ENCODE results near the gene KCNA2. TPM values are rescaled to one million over a fixed set of nuclear protein-coding genes. Genes with fewer than 3 reads are reported as not detected.
A peak's percentile ranks its signal among the peaks of the same experiment; 100 is the strongest.

KCNA2 gene
- under 1 TPM; 0.25 to 0.37 TPM for total RNA-seq

DNA sequence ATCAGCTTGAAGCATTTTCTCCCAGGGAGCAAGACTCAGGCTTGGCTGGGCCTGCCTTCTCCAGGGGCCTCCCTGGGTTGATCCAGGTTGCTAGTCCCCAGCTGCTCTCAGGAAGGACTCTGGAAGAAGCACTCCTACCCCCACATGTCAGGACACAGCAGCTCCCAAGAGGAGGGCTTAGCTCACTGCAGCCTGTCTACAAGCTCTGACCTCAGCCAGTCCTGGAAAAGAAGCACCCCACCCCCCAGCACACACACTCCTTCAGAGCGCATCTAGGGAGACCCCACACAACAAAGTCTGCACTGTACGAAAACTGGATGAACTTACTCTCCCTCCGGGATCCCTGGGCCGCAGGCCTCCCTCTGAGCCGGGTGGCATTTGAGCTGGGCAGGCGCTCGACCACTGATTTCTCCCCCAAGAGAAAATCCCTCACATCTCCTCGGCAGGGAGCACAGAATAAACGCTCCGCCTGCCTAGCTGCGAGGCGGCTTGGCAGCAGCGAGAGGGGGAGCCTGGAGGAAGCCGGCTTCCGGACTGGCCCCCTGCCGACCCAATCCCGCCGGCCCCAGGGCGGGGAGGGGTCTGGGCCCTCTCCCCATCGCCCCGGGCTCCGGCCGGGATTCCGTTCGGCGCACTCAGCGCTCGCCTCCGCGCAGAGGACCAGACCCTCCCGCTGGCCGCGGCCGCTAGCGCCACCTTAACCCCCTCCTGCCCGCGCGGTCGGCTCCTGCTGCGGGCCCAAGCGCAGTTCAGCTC, at the start of gene KCNA2:
KCNA2 (minus strand) TSS at position 458 of the 756 bp plus-strand sequence. CDS start 1,576 bp downstream, outside the sequence.
- DNase-seq, result peak; percentile 24
- CTCF ChIA-PET, result interaction anchor here (0.6 to 4.9 kb wide), 22 partner anchors 8 to 181 kb away, joined by 3 to 27 read pairs (median 4); no protein-coding TSS in a partner anchor
- peak within 1 kb of the TSS; percentile 68 for H3K4me3 Mint-ChIP-seq
- intact Hi-C loops (cut with DNase I, micrococcal nuclease), result loop anchor here in 1 of 2 experiments (10.0 kb wide), 1 partner anchor 421 kb away; no protein-coding TSS in a partner anchor
- H3K27ac Mint-ChIP-seq, result no peak within 1 kb of the TSS
- H3K36me3 Mint-ChIP-seq (ENCODE audit: low read depth), result no peaks in the 10 kb centered on the region
- peaks cover 8% of the 10 kb centered on the region for H3K4me1 Mint-ChIP-seq
- peak; percentile 7 for ATAC-seq
- POLR2A ChIA-PET, result interaction anchor here (0.5 to 0.6 kb wide), 2 partner anchors 264 to 439 kb away, joined by 3 to 6 read pairs; no protein-coding TSS in a partner anchor
- H3K9me3 Mint-ChIP-seq (ENCODE audit: low read depth), result no peaks in the 10 kb centered on the region
- peaks cover 48% of the 10 kb centered on the region for H3K27me3 Mint-ChIP-seq

DNA sequence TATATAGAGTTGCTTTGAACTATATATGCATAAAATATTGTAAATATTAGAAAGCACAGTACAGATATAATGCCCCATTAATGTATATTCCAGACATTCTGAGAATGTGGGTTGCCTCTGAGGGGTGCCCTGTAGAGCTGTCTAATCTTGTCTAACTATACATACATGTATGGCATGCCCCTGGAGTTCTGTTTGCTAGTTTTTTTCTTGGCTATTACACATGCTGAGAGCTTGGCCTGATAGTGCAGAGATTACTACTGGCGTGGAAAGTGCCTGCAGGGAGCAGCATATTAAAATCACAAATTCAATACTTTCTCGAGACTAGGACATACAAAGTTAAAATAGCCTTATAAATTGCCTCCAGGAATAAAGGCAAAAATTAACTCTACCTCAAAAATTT, 44.5 kb upstream of the KCNA2 start:
- H3K4me3 Mint-ChIP-seq, result no peak overlapping the region
- peaks cover 4% of the 10 kb centered on the region for H3K36me3 Mint-ChIP-seq (ENCODE audit: low read depth)
- H3K27me3 Mint-ChIP-seq, result no peaks in the 10 kb centered on the region
- H3K4me1 Mint-ChIP-seq, result peaks cover 19% of the 10 kb centered on the region
- intact Hi-C loops (cut with DNase I, micrococcal nuclease), result no loop called here
- ChIA-PET CTCF (interaction anchor here (7.8 kb wide), 1 partner anchor 16 kb away, joined by 111 read pairs; no protein-coding TSS in a partner anchor), POLR2A (no interaction called here)
- DNase-seq (no peak), ATAC-seq (no peak)
- no peak overlapping the region for H3K27ac Mint-ChIP-seq
- no peaks in the 10 kb centered on the region for H3K9me3 Mint-ChIP-seq (ENCODE audit: low read depth)

DNA sequence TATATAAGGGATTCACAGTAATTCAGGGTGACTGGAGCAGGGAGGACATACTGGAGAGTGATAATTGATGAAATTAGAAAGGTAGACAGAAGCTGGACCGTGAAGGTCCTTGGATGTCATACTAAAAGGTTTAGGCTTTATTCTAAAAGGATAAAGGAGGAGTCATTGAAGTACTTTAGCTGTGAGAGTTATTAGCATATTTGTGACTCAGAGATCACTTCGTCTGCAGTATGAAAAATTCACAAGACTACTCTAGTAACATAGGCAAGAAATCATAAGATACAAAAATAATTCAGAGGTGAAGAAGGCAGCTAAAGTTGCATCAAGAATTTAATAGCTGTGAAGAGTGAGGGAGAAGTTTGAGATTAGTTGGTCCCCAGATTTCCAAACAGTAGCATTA, 42.3 kb upstream of the KCNA2 start:
- no peaks in the 10 kb centered on the region for H3K9me3 Mint-ChIP-seq (ENCODE audit: low read depth)
- H3K4me3 Mint-ChIP-seq, result no peak overlapping the region
- no peaks in the 10 kb centered on the region for H3K27me3 Mint-ChIP-seq
- peaks cover 4% of the 10 kb centered on the region for H3K36me3 Mint-ChIP-seq (ENCODE audit: low read depth)
- intact Hi-C loops (cut with DNase I, micrococcal nuclease), result loop anchor here in 1 of 2 experiments (5.0 kb wide), 1 partner anchor 954 kb away; no protein-coding TSS in a partner anchor
- DNase-seq (no peak), ATAC-seq (peak; percentile 49)
- H3K27ac Mint-ChIP-seq, result no peak overlapping the region
- H3K4me1 Mint-ChIP-seq, result peaks cover 29% of the 10 kb centered on the region
- POLR2A ChIA-PET, result interaction anchor here (0.7 to 5.2 kb wide), 6 partner anchors 12 to 227 kb away, joined by 3 to 54 read pairs (median 6); no protein-coding TSS in a partner anchor
- CTCF ChIA-PET, result interaction anchor here (0.8 to 7.8 kb wide), 11 partner anchors 8 to 133 kb away, joined by 3 to 111 read pairs (median 8); no protein-coding TSS in a partner anchor

DNA sequence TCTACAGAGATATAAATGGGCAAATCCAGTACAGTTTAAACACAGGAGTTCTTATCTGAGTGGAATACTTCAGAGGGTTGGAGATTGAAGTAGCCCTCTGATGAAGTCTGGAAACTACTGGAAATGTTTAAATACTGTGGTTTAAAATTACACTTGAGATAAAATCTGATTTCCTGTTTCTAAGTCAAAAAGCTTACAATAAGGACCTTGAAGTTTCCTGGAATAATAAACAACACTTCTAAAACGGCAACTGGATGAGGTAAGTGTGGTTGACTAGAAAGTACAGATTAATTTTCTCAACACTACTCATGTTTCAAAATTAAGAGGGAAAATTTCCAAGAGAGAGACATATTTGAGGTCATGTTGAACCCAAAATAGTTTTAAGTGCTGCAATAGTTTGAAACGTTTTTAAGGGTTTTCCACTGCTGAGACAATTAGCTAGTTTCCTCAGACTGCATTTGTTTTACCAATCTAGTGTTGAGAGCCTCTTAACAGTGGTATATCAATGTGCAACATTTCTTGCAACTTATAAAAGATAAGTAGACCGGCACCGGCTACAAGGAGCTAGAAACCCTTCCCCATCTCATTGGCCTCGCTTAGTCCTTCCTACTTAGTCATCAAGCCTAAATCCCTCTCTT, 41.2 kb upstream of the KCNA2 start:
- H3K4me1 Mint-ChIP-seq, result peaks cover 33% of the 10 kb centered on the region
- ChIA-PET CTCF (interaction anchor here (0.6 to 7.8 kb wide), 15 partner anchors 9 to 612 kb away, joined by 3 to 111 read pairs (median 6); no protein-coding TSS in a partner anchor), POLR2A (interaction anchor here (0.6 to 5.2 kb wide), 7 partner anchors 11 to 308 kb away, joined by 3 to 54 read pairs (median 4); partner anchors contain the start of gene RBM15)
- no peaks in the 10 kb centered on the region for H3K27me3 Mint-ChIP-seq
- H3K36me3 Mint-ChIP-seq (ENCODE audit: low read depth), result no peaks in the 10 kb centered on the region
- no peaks in the 10 kb centered on the region for H3K9me3 Mint-ChIP-seq (ENCODE audit: low read depth)
- no peak overlapping the region for H3K4me3 Mint-ChIP-seq
- ATAC-seq, result peak; percentile 58
- intact Hi-C loops (cut with DNase I, micrococcal nuclease), result loop anchor here (1.0 to 5.0 kb wide), 7 partner anchors 12 to 955 kb away; no protein-coding TSS in a partner anchor
- DNase-seq, result no peak
- H3K27ac Mint-ChIP-seq, result no peak overlapping the region

DNA sequence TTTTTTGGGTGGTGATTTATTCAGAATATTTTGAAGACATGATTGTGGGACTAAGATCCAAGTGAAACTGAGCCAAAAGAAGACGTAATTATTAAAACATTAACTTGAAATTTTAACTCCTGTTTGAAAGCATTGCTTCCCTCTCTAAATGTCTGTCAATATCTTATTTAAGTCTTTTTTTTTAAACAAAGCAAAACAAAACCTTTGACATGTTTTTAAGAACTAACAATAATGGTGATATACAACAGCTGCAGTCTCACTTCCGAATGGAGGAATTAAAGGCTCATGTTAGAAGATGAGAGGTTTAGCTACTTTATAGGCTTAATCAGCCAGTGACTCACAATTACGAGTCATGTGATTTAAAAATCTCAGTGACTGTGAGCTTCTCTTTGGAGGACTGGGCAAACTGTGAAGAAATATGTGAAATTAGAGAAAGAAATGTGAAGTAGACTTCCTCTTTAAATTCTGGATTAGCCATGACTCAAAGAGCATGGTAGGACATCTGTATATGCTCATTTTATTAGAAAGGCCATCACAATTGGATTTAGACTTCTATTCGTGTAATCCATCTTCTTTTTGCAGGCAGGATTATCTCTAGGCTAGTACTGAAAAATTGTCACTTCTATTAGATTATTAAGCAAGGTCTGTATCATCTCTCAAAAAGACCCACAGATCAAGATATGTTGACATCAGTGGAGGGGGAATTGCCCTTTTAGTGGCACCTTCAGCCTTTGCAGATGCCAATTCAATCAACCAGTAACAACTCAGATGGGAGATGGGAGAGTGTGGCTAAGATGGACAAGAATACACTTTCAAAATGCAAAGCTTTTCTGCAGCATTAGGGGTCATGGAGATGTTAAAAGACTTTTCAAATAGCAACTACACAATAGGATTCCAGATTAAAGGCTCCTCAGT, 39.9 kb upstream of the KCNA2 start:
- peak; percentile 52 for ATAC-seq
- H3K27me3 Mint-ChIP-seq, result no peaks in the 10 kb centered on the region
- peaks cover 3% of the 10 kb centered on the region for H3K9me3 Mint-ChIP-seq (ENCODE audit: low read depth)
- intact Hi-C loops (cut with DNase I, micrococcal nuclease), result loop anchor here in 1 of 2 experiments (5.0 kb wide), 1 partner anchor 956 kb away; no protein-coding TSS in a partner anchor
- ChIA-PET POLR2A (interaction anchor here (0.6 to 5.2 kb wide), 5 partner anchors 9 to 611 kb away, joined by 3 to 54 read pairs (median 3); partner anchors contain the start of gene STRIP1), CTCF (interaction anchor here (0.6 to 7.8 kb wide), 11 partner anchors 10 to 611 kb away, joined by 3 to 111 read pairs (median 6); partner anchors contain the start of gene KCNA3)
- peak overlapping the region; percentile 25 for H3K4me3 Mint-ChIP-seq
- H3K27ac Mint-ChIP-seq, result no peak overlapping the region
- peaks cover 2% of the 10 kb centered on the region for H3K36me3 Mint-ChIP-seq (ENCODE audit: low read depth)
- no peak for DNase-seq
- peaks cover 41% of the 10 kb centered on the region for H3K4me1 Mint-ChIP-seq

DNA sequence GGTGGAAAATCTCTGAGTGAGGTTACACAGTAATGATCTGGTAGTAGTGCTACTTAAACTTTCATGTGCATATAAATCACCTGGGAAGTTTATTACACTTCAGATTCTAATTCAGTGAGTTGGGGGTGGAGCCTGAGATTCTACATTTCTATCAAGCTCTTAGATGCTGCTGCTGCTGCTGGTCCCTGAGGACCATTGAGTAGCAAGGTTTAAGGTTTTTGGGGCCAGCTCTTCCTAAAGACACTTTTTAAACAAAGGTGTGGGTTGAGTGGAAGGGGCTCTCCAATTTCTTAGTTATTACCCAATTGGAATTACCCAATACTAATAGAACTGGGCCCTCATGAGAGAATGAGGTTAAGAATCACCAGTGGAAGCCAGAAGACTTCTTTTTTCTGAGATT, 39.1 kb upstream of the KCNA2 start:
- CTCF ChIA-PET, result interaction anchor here (0.5 to 7.8 kb wide), 10 partner anchors 11 to 149 kb away, joined by 3 to 111 read pairs (median 4); no protein-coding TSS in a partner anchor
- H3K36me3 Mint-ChIP-seq (ENCODE audit: low read depth), result peaks cover 5% of the 10 kb centered on the region
- intact Hi-C loops (cut with DNase I, micrococcal nuclease), result loop anchor here in 1 of 2 experiments (5.0 kb wide), 1 partner anchor 957 kb away; no protein-coding TSS in a partner anchor
- no peak overlapping the region for H3K27ac Mint-ChIP-seq
- no peak for ATAC-seq
- peaks cover 40% of the 10 kb centered on the region for H3K4me1 Mint-ChIP-seq
- POLR2A ChIA-PET, result interaction anchor here (0.6 to 5.2 kb wide), 3 partner anchors 9 to 1111 kb away, joined by 3 to 54 read pairs (median 3); no protein-coding TSS in a partner anchor
- H3K4me3 Mint-ChIP-seq, result no peak overlapping the region
- DNase-seq, result no peak
- peaks cover 5% of the 10 kb centered on the region for H3K9me3 Mint-ChIP-seq (ENCODE audit: low read depth)
- H3K27me3 Mint-ChIP-seq, result no peaks in the 10 kb centered on the region

DNA sequence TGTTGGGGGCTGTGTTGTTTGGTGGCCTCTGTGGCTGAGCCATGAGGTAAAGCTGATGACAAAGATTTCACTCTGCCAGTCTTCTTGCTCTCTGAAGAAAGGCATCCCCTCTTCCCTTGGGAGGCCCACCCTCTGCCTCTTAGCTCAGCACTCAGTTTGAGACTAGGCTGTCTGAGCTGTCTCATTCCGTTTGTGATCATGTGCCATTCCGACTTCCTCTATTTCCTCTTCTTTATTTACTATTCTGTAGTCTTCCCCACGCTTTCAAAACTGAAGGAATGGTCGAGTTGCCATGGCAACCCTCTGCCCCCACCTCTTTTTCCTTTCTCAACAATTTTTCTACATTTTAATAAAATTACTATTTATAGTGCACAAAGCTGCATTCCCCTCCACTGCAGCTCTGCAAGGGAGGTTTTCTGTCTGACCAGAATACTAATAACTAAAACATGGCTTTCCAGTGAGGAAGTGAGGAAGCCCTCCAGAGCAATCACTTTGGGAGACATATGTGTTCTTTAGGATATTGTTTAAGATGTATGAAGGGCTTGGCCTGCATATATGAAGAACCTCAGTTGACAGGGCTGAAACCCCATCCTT, 37.8 kb upstream of the KCNA2 start:
- ChIA-PET POLR2A (no interaction called here), CTCF (interaction anchor here (0.6 to 7.8 kb wide), 6 partner anchors 10 to 140 kb away, joined by 3 to 111 read pairs (median 5); no protein-coding TSS in a partner anchor)
- intact Hi-C loops (cut with DNase I, micrococcal nuclease), result no loop called here
- Mint-ChIP-seq H3K27ac (no peak overlapping the region), H3K4me3 (no peak overlapping the region), H3K4me1 (peaks cover 52% of the 10 kb centered on the region), H3K27me3 (no peaks in the 10 kb centered on the region), H3K9me3 (ENCODE audit: low read depth) (peaks cover 9% of the 10 kb centered on the region), H3K36me3 (ENCODE audit: low read depth) (peaks cover 7% of the 10 kb centered on the region)
- DNase-seq (no peak), ATAC-seq (no peak)

DNA sequence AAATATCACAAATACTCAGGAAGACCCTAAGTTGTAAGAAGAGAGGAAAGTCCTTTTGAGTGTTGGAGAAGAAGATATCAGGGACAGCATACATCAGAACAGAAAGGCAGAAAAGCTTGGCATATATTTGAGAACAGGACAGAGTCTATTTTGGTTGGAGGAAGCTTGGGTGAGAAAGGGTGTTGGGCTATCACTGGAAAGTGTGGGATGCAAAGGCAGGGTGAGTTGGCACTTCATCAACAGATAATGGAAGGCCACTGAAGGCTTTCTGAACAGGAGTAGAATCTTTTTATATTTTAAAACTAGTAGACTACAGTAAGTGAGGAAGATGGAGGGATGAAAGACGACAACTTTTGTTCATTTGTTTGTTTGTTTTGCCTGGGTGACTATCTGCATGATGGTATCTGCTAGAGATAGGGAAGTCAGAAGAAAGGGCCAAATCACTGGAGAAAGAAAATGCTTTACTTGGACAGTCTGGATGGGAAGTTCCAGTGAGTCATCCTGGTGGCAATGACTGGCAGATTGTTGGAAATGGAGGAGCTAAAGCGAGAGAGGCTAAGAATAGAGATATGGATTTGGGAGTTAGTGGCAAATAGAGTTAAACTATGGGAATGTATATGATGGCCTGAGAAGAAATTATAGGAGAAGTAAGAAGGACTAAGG, 33.7 kb upstream of the KCNA2 start:
- ATAC-seq (no peak), DNase-seq (no peak)
- intact Hi-C loops (cut with DNase I, micrococcal nuclease), result no loop called here
- H3K4me1 Mint-ChIP-seq, result peaks cover 87% of the 10 kb centered on the region
- POLR2A ChIA-PET, result interaction anchor here (6.0 kb wide), 1 partner anchor 7 kb away, joined by 54 read pairs; no protein-coding TSS in a partner anchor
- no peaks in the 10 kb centered on the region for H3K27me3 Mint-ChIP-seq
- peaks cover 7% of the 10 kb centered on the region for H3K36me3 Mint-ChIP-seq (ENCODE audit: low read depth)
- peaks cover 9% of the 10 kb centered on the region for H3K9me3 Mint-ChIP-seq (ENCODE audit: low read depth)
- no peak overlapping the region for H3K4me3 Mint-ChIP-seq
- CTCF ChIA-PET, result interaction anchor here (0.5 to 6.5 kb wide), 5 partner anchors 10 to 734 kb away, joined by 3 to 43 read pairs (median 3); no protein-coding TSS in a partner anchor
- peak overlapping the region; percentile 44 for H3K27ac Mint-ChIP-seq

DNA sequence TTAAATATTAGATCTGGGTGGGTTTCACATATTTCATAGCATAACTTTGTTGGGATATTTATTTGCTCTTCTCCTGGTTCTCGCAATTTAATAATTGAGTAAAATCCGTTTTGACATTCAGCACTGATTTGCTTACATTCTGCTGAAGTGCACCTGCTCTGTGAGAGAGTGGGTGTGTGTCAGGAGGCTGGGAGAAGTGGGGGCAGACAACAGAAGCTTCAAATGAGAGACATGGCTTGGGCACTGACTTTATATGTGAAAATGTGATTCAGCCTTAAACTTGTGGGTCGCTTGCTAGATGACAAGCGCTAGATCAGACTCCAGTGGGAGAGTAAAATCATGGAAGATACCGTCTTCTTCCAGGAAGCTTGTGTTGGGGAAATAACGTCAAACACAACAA, 32.4 kb upstream of the KCNA2 start:
- Mint-ChIP-seq H3K4me1 (peaks cover 88% of the 10 kb centered on the region), H3K27ac (peak overlapping the region; percentile 34), H3K27me3 (no peaks in the 10 kb centered on the region), H3K9me3 (ENCODE audit: low read depth) (peaks cover 9% of the 10 kb centered on the region), H3K4me3 (no peak overlapping the region), H3K36me3 (ENCODE audit: low read depth) (peaks cover 7% of the 10 kb centered on the region)
- ChIA-PET CTCF (interaction anchor here (0.7 to 10.5 kb wide), 9 partner anchors 8 to 313 kb away, joined by 3 to 111 read pairs (median 6); no protein-coding TSS in a partner anchor), POLR2A (interaction anchor here (6.0 kb wide), 1 partner anchor 9 kb away, joined by 54 read pairs; no protein-coding TSS in a partner anchor)
- DNase-seq (no peak), ATAC-seq (no peak)
- intact Hi-C loops (cut with DNase I, micrococcal nuclease), result no loop called here
